Measurements from ENCODE around the gene C1QTNF1.

C1QTNF1 gene

GRCh38 chr17:79082311-79083190, 58.6 kb downstream of the C1QTNF1 start:
- peak in 4 of 5 experiments; percentile 18 to 34 (median 27) for DNase-seq

DNA sequence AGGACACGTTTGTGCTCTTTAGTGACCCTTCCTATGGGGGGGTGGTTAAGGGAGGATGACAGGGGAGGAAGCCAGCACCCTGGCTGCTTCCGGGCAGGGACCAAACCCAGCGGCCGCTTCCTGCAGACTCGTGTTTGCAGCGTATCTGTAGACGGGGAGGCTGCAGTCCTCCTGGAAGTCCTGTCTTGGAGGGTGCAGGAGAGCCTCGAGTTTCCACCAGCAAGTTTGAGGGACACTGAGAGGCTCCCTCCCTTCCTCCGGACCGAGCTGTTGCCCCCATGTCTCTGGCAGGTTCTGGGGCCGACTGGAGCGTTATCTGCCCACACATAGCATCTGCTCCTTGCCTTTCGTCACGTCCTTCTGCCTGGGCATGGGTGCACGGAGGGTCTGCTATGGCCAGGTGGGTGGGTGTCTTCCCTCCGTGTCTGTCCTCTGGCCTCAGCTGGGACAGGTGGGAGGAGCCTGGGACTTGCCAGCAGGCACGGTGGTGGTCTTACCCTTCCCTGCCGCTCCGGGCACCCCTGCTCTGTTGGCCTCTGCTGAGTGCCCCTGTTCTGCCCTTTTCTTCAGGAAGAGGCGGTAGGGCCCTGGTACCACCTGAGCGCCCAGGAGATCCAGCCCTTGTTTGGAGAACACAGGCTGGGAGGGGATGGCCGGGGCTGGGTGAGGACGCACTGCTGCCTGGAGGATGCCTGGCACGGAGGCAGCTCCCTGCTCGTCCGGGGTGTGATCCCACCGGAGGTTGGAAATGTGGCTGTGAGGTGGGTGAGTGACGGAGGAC, 59.4 kb downstream of the C1QTNF1 start:
- DNase-seq = no peak

DNA sequence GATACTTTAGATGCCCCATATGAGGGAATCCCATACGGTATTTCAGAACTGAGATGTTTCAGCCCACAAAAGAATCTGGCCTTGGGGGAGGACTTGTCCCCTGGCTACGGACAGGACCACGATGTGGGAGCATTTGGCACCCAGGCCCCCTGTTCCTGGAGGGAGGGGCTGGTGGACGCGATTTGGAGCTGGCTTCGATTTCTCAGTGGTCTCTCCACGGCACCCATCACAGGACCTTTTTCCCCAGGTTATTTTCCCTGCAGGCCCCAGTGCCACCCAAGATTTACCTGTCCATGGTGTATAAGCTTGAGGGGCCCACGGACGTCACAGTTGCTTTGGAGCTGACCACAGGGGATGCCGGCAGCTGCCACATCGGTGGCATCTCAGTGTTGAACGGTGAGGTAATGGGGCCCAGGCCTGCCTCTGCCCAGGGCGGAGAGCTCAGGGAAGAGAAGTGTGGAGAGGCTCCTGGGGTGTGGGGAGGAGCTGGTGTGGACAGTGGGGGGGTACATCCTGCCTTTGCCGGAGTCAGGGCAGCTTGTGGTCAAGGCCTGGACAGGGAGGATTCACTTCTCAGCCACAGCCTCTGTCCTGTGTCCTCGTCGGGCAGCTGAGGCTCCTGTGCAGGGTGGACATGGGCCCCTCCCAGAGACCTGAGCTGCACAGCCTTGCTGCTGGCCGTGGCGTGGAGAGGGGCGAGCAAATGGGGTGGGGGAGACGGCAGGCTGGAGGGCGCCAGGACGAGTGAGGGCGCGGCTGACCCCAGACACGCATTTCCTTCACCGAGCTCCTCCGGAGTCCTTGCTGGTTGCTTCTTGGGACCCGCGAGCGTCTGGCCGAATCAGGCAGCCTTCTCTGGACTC, 60.6 kb downstream of the C1QTNF1 start:
- no peak for DNase-seq

GRCh38 chr17:79085154-79085920, 61.4 kb downstream of the C1QTNF1 start:
- no peak for DNase-seq

- no peak for DNase-seq
Measured at GRCh38 chr17:79085921-79086551, 62.1 kb downstream of the C1QTNF1 start.

DNA sequence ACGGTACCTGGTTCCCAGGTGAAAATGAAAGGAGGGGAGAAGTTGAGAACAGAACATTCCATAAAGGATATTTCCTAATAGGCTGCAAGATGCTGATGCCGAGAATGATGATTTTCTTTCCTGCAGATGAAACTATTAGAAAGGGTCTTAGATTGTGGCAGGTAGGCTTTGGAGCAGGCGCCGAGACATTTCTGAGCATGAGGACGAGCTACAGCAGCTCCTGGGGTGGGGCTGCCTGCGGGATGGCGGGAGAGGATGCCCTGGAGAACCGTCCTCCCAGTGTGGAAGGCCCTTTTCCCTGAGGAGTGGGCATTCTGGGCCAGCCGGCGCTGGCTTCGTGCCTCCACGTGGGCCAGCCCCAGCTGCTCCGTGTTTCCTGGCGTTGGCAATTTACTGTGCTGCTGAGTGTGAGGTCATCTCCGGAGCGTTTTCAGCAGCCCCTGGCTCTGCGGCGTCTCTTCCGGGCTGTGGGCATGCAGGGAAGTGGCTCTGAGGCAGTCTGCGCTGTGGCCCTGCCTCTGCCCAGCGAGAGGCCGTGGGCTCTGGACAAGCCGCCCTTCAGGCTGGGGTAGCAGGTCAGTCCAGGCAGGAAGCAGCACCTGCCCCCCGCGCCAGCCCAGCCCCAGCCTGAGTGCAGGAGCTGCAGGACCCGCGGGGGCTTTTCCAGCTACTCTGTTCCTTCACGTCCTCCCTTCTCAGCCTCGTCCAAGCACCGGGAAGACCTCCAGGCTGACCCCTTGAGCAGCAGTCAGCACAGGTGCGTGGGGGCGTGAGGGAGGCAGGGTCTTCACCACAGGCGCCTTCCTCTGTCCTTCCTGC, 62.8 kb downstream of the C1QTNF1 start:
- no peak for DNase-seq

GRCh38 chr17:79087428-79088143, 63.6 kb downstream of the C1QTNF1 start:
- peak; percentile 29 to 71 (median 58) for DNase-seq

DNA sequence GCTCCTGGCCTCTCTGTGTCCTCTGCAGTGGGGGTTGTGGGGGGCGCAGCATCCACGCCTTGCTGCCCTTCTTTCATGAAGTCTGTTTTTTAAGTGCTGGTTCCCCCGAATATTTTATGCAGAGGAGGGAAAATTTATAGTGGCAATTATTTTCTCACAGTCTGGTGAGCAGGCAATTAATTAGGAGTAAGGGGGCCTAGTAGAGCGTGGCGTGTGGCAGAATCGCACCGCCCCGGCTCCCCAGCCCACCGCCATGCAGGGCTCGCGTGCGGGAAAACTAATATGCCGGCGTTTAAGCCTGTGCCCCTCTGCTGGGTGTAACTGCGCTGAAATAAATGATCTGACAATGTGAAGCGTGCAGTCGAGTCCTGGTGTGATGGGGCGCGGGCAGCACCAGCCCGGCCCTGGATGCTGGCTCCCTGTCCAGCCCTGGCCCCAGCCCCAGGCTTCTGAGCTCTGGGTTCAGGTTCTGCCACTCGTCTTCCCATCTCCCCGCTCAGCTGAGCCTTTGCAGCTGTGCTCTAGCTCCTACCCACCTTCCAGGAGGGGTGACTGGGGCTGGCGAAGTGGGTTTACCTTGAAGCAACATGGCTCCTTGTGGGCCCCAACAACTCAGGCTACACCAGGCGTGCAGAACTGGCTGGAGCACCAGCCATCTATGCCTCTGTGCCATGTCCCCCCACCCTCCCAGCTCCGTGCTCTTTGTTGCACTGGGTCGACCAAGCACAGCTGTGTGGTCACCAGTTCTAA, 64.5 kb downstream of the C1QTNF1 start:
- DNase-seq = no peak

DNA sequence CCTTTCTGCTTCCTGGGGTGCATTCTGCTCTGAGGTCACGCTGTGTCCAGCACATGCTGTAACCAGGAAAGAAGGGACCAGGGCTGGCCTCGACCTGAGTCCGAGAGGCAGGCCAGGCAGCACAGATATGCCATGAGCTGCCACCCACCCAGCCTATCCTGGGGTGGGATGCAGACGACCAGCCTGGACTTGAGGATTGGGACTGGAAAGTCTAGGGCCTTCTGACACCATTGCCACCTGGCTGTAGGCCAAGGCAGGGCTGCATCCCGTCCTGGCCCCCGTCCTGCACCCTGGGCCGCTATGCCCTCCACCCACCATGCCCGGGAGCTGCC, 65.0 kb downstream of the C1QTNF1 start:
- no peak for DNase-seq

- DNase-seq = no peak
Measured at GRCh38 chr17:79089720-79090442, 65.9 kb downstream of the C1QTNF1 start.

GRCh38 chr17:79090443-79091225, 66.7 kb downstream of the C1QTNF1 start:
- DNase-seq = no peak

GRCh38 chr17:79091226-79091670, 67.3 kb downstream of the C1QTNF1 start:
- DNase-seq = no peak

- DNase-seq = no peak
Measured at GRCh38 chr17:79092567-79092966, 68.6 kb downstream of the C1QTNF1 start.

- peak in 2 of 5 experiments; percentile 5 to 19 for DNase-seq
Measured at GRCh38 chr17:79093270-79093669, 69.3 kb downstream of the C1QTNF1 start.

DNA sequence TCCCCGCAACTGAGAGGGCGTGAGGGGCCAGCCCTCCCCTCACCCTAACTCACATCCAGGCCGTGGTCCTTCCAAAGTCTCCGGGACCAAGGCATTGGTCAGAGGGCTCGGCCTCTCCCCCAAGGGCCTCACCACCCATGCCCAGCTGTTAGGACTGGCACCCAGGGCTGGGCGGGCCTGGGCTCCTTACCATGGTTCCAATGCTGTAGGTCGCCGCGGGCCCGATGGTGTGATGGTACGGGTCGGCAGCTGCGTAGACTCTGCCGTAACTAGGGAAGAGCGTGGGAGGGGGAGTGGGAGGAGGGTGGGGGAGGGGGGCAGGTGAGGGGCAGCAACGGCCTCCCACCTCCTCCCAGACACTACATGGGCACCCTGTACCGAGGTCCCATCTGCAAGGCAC, 70.3 kb downstream of the C1QTNF1 start:
- DNase-seq = no peak

GRCh38 chr17:79095345-79096055, 71.5 kb downstream of the C1QTNF1 start:
- peak in 1 of 5 experiments; percentile 7 for DNase-seq

GRCh38 chr17:79096477-79096876, 72.5 kb downstream of the C1QTNF1 start:
- no peak for DNase-seq
